PC-9 (cell line): ENCODE measurements around the gene MT1G.

Experiments used
- CTCF ChIP-seq: fragments of 200-600 bp; sonication (generic); conservative IDR thresholded peaks from 2 replicates; pipeline ENCODE4 v1.6.1; 2017; ENCODE audit warnings: mixed run types, antibody characterized with exemption, mild to moderate bottlenecking, moderate library complexity
- EZH2 ChIP-seq: fragments of 200-600 bp; sonication (generic); IDR thresholded peaks from 2 replicates; pipeline ENCODE4 v1.8.0; 2017; ENCODE audit warnings: antibody characterized with exemption, low read depth

DNA sequence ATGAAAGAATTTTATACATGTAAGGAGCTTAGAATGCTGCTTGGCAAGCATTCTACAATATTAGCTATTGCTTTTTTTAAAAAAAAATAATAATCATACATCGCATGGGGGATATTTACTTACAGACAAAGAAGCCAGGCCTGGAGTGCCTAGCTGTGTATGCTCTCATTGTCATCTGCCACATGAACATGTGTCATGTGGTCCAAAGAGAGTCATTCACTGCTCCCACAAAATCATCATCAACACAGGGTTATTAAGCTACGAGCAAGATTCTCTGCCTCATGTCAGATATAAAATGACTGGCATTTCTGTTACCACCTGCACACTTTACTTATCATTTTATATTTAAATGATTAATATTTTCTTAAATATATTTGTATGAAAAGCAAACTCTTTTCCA lies 44.2 kb downstream of the MT1G start:
- TF ChIP-seq CTCF (no peak), EZH2 (no peak)
